ENCODE results near the gene RNPS1.

DNA sequence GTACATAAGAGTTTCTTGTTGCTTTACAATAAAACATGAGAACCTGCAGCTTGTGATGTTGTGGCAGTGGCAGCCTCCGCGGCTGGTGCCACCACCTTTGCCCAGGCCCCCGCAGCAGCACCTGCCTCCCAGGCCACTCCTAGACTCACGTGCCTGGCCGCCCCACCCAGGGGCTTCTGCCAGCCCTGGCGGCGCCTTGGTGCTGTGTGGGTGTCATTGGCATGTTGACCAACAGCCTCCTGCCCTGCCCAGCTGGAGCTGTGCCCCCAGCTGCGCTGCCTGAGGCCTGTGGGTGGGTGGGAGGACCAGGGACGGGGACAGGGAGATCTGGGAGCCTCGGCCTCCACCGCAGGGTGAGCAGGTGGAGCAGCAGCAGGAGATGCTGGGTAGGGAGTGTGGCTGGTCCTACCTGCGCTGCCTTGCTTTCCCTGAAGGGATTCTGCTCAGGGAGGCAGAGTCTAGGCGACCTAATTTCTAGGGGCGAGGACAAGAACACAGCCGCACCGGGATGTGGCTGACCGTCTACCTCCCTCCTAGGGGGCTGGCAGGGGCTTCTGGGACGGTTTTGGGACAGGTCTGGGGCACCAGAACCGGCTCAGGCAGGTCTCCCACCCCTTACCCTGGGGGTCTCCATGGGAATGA, 32.1 kb downstream of the RNPS1 start:
- TF ChIP-seq, protein P1, sequence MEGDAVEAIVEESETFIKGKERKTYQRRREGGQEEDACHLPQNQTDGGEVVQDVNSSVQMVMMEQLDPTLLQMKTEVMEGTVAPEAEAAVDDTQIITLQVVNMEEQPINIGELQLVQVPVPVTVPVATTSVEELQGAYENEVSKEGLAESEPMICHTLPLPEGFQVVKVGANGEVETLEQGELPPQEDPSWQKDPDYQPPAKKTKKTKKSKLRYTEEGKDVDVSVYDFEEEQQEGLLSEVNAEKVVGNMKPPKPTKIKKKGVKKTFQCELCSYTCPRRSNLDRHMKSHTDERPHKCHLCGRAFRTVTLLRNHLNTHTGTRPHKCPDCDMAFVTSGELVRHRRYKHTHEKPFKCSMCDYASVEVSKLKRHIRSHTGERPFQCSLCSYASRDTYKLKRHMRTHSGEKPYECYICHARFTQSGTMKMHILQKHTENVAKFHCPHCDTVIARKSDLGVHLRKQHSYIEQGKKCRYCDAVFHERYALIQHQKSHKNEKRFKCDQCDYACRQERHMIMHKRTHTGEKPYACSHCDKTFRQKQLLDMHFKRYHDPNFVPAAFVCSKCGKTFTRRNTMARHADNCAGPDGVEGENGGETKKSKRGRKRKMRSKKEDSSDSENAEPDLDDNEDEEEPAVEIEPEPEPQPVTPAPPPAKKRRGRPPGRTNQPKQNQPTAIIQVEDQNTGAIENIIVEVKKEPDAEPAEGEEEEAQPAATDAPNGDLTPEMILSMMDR (IDR thresholded peaks at IDR 0.05) = no peak
- TF ChIP-seq EP300 (IDR thresholded peaks at IDR 0.05) = no peak
- no peak for TF ChIP-seq POLR2A (IDR thresholded peaks at IDR 0.05)
